Thymus (tissue), 11 donors: ENCODE measurements around the gene RDX. TPM values are rescaled to one million over a fixed set of nuclear protein-coding genes. Genes with fewer than 3 reads are reported as not detected.
A peak's percentile ranks its signal among the peaks of the same experiment; 100 is the strongest.
"Not testable (repeated sequence)": the region's sequence is repeated elsewhere in the genome, so short reads cannot be mapped to it uniquely, and the experiment has no call there.

Source experiments
- DNase-seq, 9 donors: peaks; one replicate each; pipeline ENCODE4 v3.0.0-alpha.2; 2013; ENCODE audit warnings: low spot score in 9 of 9, low read depth in 6 of 9, missing footprints in 1 of 9
- H3K27ac ChIP-seq, 2 donors: one replicate each; pipeline ENCODE4 v1.5.1; 2013; ENCODE audit warnings: control low read depth in 1 of 2, low read depth in 1 of 2, low read length in 1 of 2, mild to moderate bottlenecking in 1 of 2, moderate library complexity in 1 of 2
- H3K27me3 ChIP-seq, 2 donors: one replicate each; pipeline ENCODE4 v1.5.1; 2013; ENCODE audit warnings: low read length in 1 of 2; ENCODE audit not compliant: control insufficient read depth in 2 of 2, insufficient read depth in 1 of 2
- H3K36me3 ChIP-seq, 2 donors: one replicate each; pipeline ENCODE4 v1.5.1; 2013; ENCODE audit warnings: low read length in 1 of 2, mild to moderate bottlenecking in 1 of 2, moderate library complexity in 1 of 2; ENCODE audit not compliant: control insufficient read depth in 2 of 2, insufficient read depth in 2 of 2
- H3K4me1 ChIP-seq, 2 donors: one replicate each; pipeline ENCODE4 v1.5.1; 2013; ENCODE audit warnings: low read length in 2 of 2; ENCODE audit not compliant: control insufficient read depth in 2 of 2, insufficient read depth in 2 of 2
- H3K4me3 ChIP-seq, 2 donors: one replicate each; pipeline ENCODE4 v1.5.1; 2013; ENCODE audit warnings: low read length in 2 of 2, control low read depth in 1 of 2, mild to moderate bottlenecking in 1 of 2
- H3K9me3 ChIP-seq, 2 donors: one replicate each; pipeline ENCODE4 v1.5.1; 2013; ENCODE audit warnings: low read length in 1 of 2, mild to moderate bottlenecking in 1 of 2; ENCODE audit not compliant: control insufficient read depth in 2 of 2, insufficient read depth in 1 of 2
- WGBS: extraction: QIAGEN DNeasy Blood & Tissue Kit; methylation state at CpG from one replicate; pipeline ENCODE4 v1.1.7; 2013; 5-methylcytosine and 5-hydroxymethylcytosine counted together
- polyA plus RNA-seq: library from polyadenylated mRNA; stranded (reverse); fragments of 200-250 nt; gene quantifications from one replicate; pipeline ENCODE4 v1.2.3, GENCODE V29; 2013
- total RNA-seq: library from RNA; stranded (reverse); fragments of 120-200 nt; gene quantifications from one replicate; pipeline ENCODE4 v1.2.4, GENCODE V29; 2013
- donor health status: healthy.

RDX gene
- total and polyA plus RNA-seq, 2 donors: 23.5 to 24.1 TPM

- Histone ChIP-seq H3K27ac (no peak overlapping the region), H3K4me3 (no peak overlapping the region), H3K9me3 (no peaks in the 10 kb centered on the region), H3K36me3 (no peaks in the 10 kb centered on the region), H3K27me3 (peaks cover 0 to 18% of the 10 kb centered on the region in 2 donors), H3K4me1 (peaks cover 3 to 7% of the 10 kb centered on the region in 2 donors)
- DNase-seq: no peak
- WGBS: 92% methylated on average over 5 of the region's 5 CpGs
Measured at GRCh38 chr11:110298301-110298765, 1.9 kb upstream of the RDX start.

GRCh38 chr11:110297726-110298300 lies 1.4 kb upstream of the RDX start:
- H3K36me3 ChIP-seq: no peaks in the 10 kb centered on the region
- H3K4me3 ChIP-seq: no peak overlapping the region
- peaks cover 0 to 18% of the 10 kb centered on the region in 2 donors for H3K27me3 ChIP-seq
- 94% methylated on average over 3 of the region's 3 CpGs for WGBS
- H3K9me3 ChIP-seq: no peaks in the 10 kb centered on the region
- no peak overlapping the region for H3K27ac ChIP-seq
- H3K4me1 ChIP-seq: peaks cover 3 to 7% of the 10 kb centered on the region in 2 donors
- no peak for DNase-seq

- 60% methylated on average over 10 of the region's 10 CpGs for WGBS
- DNase-seq: peak in 1 of 9 donors; percentile 13
- peak overlapping the region; percentile 41 to 86 for H3K27ac ChIP-seq
- H3K9me3 ChIP-seq: no peaks in the 10 kb centered on the region
- H3K36me3 ChIP-seq: no peaks in the 10 kb centered on the region
- H3K4me1 ChIP-seq: peaks cover 3 to 7% of the 10 kb centered on the region in 2 donors
- H3K27me3 ChIP-seq: peaks cover 0 to 18% of the 10 kb centered on the region in 2 donors
- H3K4me3 ChIP-seq: peak overlapping the region; percentile 33 to 98
Measured at GRCh38 chr11:110297076-110297725, 787 bp upstream of the RDX start.

GRCh38 chr11:110295531-110296225 lies 736 bp downstream of the RDX start:
- DNase-seq: peak in 6 of 9 donors; percentile 28 to 68 (median 42)
- Histone ChIP-seq H3K36me3 (peaks cover 0 to 3% of the 10 kb centered on the region in 2 donors), H3K9me3 (no peaks in the 10 kb centered on the region), H3K27me3 (peaks cover 0 to 18% of the 10 kb centered on the region in 2 donors), H3K4me3 (peak overlapping the region; percentile 71 to 98), H3K4me1 (peaks cover 3 to 7% of the 10 kb centered on the region in 2 donors), H3K27ac (peak overlapping the region; percentile 79 to 86)
- under 1% methylated on average over 39 of the region's 39 CpGs for WGBS

- Histone ChIP-seq H3K4me3 (peak overlapping the region; percentile 71 to 98), H3K36me3 (peaks cover 0 to 3% of the 10 kb centered on the region in 2 donors), H3K9me3 (no peaks in the 10 kb centered on the region), H3K27ac (no peak overlapping the region), H3K4me1 (peaks cover 3 to 7% of the 10 kb centered on the region in 2 donors), H3K27me3 (peaks cover 0 to 18% of the 10 kb centered on the region in 2 donors)
- 19% methylated on average over 4 of the region's 4 CpGs for WGBS
- DNase-seq: no peak
Measured at GRCh38 chr11:110295086-110295485, 1.3 kb downstream of the RDX start.

GRCh38 chr11:110294509-110294908 lies 1.9 kb downstream of the RDX start:
- Histone ChIP-seq H3K4me1 (peaks cover 3 to 7% of the 10 kb centered on the region in 2 donors), H3K27me3 (peaks cover 0 to 18% of the 10 kb centered on the region in 2 donors), H3K36me3 (peaks cover 0 to 3% of the 10 kb centered on the region in 2 donors), H3K27ac (no peak overlapping the region), H3K9me3 (no peaks in the 10 kb centered on the region), H3K4me3 (no peak overlapping the region)
- no peak for DNase-seq
- 83% methylated on average over 6 of the region's 6 CpGs for WGBS

GRCh38 chr11:110293389-110293788 lies 3.0 kb downstream of the RDX start:
- Histone ChIP-seq H3K4me3 (no peak overlapping the region), H3K36me3 (peaks cover 0 to 3% of the 10 kb centered on the region in 2 donors), H3K27ac (no peak overlapping the region), H3K4me1 (peaks cover 3 to 7% of the 10 kb centered on the region in 2 donors), H3K9me3 (no peaks in the 10 kb centered on the region), H3K27me3 (peaks cover 0 to 17% of the 10 kb centered on the region in 2 donors)
- WGBS: 41% methylated on average over 4 of the region's 4 CpGs
- no peak for DNase-seq

GRCh38 chr11:110292146-110292545 lies 4.3 kb downstream of the RDX start:
- WGBS: 94% methylated on average over 4 of the region's 4 CpGs
- not testable (repeated sequence) for H3K27me3 ChIP-seq, H3K9me3 ChIP-seq, H3K36me3 ChIP-seq, DNase-seq, H3K27ac ChIP-seq, H3K4me3 ChIP-seq
- peaks cover under 1 to 10% of the 10 kb centered on the region in 2 donors for H3K4me1 ChIP-seq
